Measurements from ENCODE around the gene PGM1.

PGM1 gene

DNA sequence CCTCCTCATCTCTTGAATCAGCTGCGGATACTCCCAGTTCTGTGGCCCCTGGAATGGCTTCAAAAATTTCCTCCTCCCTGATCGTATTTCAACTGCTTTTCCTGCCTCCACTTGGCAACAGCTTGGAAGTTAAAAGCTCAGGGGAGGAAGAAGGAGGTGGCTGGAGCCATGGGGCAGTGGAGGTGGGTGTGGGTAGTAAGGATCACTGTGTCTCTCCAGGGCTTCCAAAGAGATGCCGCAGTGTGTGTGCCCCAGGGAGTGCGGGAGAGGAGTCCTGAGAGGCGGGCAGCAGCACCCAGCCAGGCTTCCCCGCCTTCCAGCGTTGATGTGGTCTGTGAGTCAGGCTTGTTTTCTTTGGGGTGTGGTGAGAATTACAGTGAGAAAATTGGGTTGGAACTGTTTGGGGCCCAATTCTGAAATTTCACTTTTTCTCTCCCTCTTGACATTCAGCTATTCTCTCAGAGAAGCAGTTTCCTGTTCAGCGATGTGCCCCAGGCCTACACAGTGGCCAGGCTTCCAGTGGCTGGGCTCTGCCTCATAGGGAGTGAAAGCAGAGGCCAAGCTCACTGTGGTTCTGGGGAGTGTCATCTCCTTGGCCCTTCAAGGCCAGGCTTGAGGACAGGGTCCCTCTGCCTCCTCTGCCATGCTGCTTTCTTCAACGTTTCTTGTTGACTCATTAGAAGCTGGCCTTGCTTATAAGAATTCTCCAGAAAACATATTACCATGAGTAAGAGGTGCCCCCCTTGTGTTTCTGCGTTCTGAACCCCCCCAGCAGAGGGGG lies 69.0 kb downstream of the PGM1 start:
- H3K27ac ChIP-seq (ENCODE audit: low read depth, low read length): no peak overlapping the region
- H3K4me3 ChIP-seq (ENCODE audit: low read length): no peak overlapping the region
- H3K9ac ChIP-seq (ENCODE audit: low read length): no peak overlapping the region
- peaks cover 2% of the 10 kb centered on the region for H3K36me3 ChIP-seq (ENCODE audit: control insufficient read depth, insufficient read depth, low read length)
- H3K27me3 ChIP-seq (ENCODE audit: control insufficient read depth, insufficient read depth, low read length): no peaks in the 10 kb centered on the region
- no peaks in the 10 kb centered on the region for H3K4me1 ChIP-seq (ENCODE audit: control insufficient read depth, insufficient read depth, low read length)

- no peaks in the 10 kb centered on the region for H3K4me1 ChIP-seq (ENCODE audit: control insufficient read depth, insufficient read depth, low read length)
- no peak overlapping the region for H3K4me3 ChIP-seq (ENCODE audit: low read length)
- no peak overlapping the region for H3K27ac ChIP-seq (ENCODE audit: low read depth, low read length)
- no peaks in the 10 kb centered on the region for H3K36me3 ChIP-seq (ENCODE audit: control insufficient read depth, insufficient read depth, low read length)
- H3K27me3 ChIP-seq (ENCODE audit: control insufficient read depth, insufficient read depth, low read length): no peaks in the 10 kb centered on the region
- H3K9ac ChIP-seq (ENCODE audit: low read length): no peak overlapping the region
Measured at GRCh38 chr1:63662841-63663240, 69.6 kb downstream of the PGM1 start.

DNA sequence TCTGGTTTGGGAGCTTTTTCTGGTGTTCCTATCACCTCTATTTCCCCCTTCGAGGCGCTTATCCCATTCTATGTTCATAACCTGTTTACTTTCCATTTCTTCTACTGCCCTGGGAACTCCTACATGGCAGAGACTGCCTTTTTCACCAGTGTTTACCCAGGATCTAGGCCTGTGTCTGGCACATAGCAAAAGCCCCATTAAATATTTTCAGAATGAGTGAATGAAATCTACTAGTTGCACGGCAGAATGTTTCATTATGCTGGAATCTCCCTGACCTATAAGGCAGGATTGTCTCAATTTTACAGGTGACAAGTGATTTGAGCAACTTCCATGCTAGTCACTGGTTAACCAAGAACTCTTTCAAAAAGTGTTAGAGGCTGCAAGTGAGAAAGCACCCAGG lies 70.1 kb downstream of the PGM1 start:
- Histone ChIP-seq H3K27ac (ENCODE audit: low read depth, low read length) (no peak overlapping the region), H3K4me3 (ENCODE audit: low read length) (no peak overlapping the region), H3K4me1 (ENCODE audit: control insufficient read depth, insufficient read depth, low read length) (no peaks in the 10 kb centered on the region), H3K36me3 (ENCODE audit: control insufficient read depth, insufficient read depth, low read length) (no peaks in the 10 kb centered on the region), H3K27me3 (ENCODE audit: control insufficient read depth, insufficient read depth, low read length) (no peaks in the 10 kb centered on the region), H3K9ac (ENCODE audit: low read length) (no peak overlapping the region)

DNA sequence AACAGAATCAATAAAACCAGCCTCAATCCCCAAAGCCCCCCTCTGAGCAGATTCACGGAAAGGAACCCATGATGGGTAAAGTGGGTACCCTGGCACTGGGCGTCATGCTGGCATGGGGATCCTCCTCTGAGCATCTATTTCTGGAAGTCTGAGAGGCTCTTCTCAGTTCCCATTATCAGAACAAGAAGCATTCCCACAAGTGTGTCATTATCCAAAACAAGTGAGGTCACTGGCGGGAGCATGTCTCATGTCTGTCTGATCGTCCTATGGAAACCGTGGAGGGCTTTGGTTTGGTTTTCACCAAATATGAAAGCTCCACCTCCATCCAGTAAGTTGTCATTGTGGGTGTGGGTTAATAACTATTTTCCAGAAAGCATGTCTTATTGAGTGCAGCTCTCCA lies 70.7 kb downstream of the PGM1 start:
- no peaks in the 10 kb centered on the region for H3K36me3 ChIP-seq (ENCODE audit: control insufficient read depth, insufficient read depth, low read length)
- no peak overlapping the region for H3K27ac ChIP-seq (ENCODE audit: low read depth, low read length)
- no peak overlapping the region for H3K4me3 ChIP-seq (ENCODE audit: low read length)
- no peaks in the 10 kb centered on the region for H3K27me3 ChIP-seq (ENCODE audit: control insufficient read depth, insufficient read depth, low read length)
- H3K4me1 ChIP-seq (ENCODE audit: control insufficient read depth, insufficient read depth, low read length): no peaks in the 10 kb centered on the region
- no peak overlapping the region for H3K9ac ChIP-seq (ENCODE audit: low read length)

- H3K27me3 ChIP-seq (ENCODE audit: control insufficient read depth, insufficient read depth, low read length): no peaks in the 10 kb centered on the region
- no peaks in the 10 kb centered on the region for H3K36me3 ChIP-seq (ENCODE audit: control insufficient read depth, insufficient read depth, low read length)
- H3K9ac ChIP-seq (ENCODE audit: low read length): no peak overlapping the region
- H3K27ac ChIP-seq (ENCODE audit: low read depth, low read length): no peak overlapping the region
- no peaks in the 10 kb centered on the region for H3K4me1 ChIP-seq (ENCODE audit: control insufficient read depth, insufficient read depth, low read length)
- no peak overlapping the region for H3K4me3 ChIP-seq (ENCODE audit: low read length)
Measured at GRCh38 chr1:63664742-63665141, 71.5 kb downstream of the PGM1 start.

GRCh38 chr1:63665410-63665809 lies 72.2 kb downstream of the PGM1 start:
- no peaks in the 10 kb centered on the region for H3K36me3 ChIP-seq (ENCODE audit: control insufficient read depth, insufficient read depth, low read length)
- H3K4me1 ChIP-seq (ENCODE audit: control insufficient read depth, insufficient read depth, low read length): no peaks in the 10 kb centered on the region
- no peak overlapping the region for H3K9ac ChIP-seq (ENCODE audit: low read length)
- no peak overlapping the region for H3K27ac ChIP-seq (ENCODE audit: low read depth, low read length)
- H3K4me3 ChIP-seq (ENCODE audit: low read length): no peak overlapping the region
- no peaks in the 10 kb centered on the region for H3K27me3 ChIP-seq (ENCODE audit: control insufficient read depth, insufficient read depth, low read length)

GRCh38 chr1:63665824-63666223 lies 72.6 kb downstream of the PGM1 start:
- Histone ChIP-seq H3K4me3 (ENCODE audit: low read length) (no peak overlapping the region), H3K36me3 (ENCODE audit: control insufficient read depth, insufficient read depth, low read length) (no peaks in the 10 kb centered on the region), H3K9ac (ENCODE audit: low read length) (no peak overlapping the region)

GRCh38 chr1:63668298-63668697 lies 75.1 kb downstream of the PGM1 start:
- Histone ChIP-seq H3K27me3 (ENCODE audit: control insufficient read depth, insufficient read depth, low read length) (no peaks in the 10 kb centered on the region), H3K36me3 (ENCODE audit: control insufficient read depth, insufficient read depth, low read length) (no peaks in the 10 kb centered on the region), H3K9ac (ENCODE audit: low read length) (no peak overlapping the region), H3K4me1 (ENCODE audit: control insufficient read depth, insufficient read depth, low read length) (no peaks in the 10 kb centered on the region), H3K4me3 (ENCODE audit: low read length) (no peak overlapping the region), H3K27ac (ENCODE audit: low read depth, low read length) (no peak overlapping the region)

More at GRCh38 chr1:63665824-63666223, 72.6 kb downstream of the PGM1 start:
- no peak overlapping the region for H3K27ac ChIP-seq (ENCODE audit: low read depth, low read length)
- H3K4me1 ChIP-seq (ENCODE audit: control insufficient read depth, insufficient read depth, low read length): no peaks in the 10 kb centered on the region
- H3K27me3 ChIP-seq (ENCODE audit: control insufficient read depth, insufficient read depth, low read length): no peaks in the 10 kb centered on the region

GRCh38 chr1:63669151-63669961 lies 76.1 kb downstream of the PGM1 start:
- H3K36me3 ChIP-seq (ENCODE audit: control insufficient read depth, insufficient read depth, low read length): no peaks in the 10 kb centered on the region
- no peak overlapping the region for H3K4me3 ChIP-seq (ENCODE audit: low read length)
- peaks cover 2% of the 10 kb centered on the region for H3K4me1 ChIP-seq (ENCODE audit: control insufficient read depth, insufficient read depth, low read length)
- H3K27me3 ChIP-seq (ENCODE audit: control insufficient read depth, insufficient read depth, low read length): no peaks in the 10 kb centered on the region
- H3K27ac ChIP-seq (ENCODE audit: low read depth, low read length): no peak overlapping the region
- H3K9ac ChIP-seq (ENCODE audit: low read length): no peak overlapping the region

DNA sequence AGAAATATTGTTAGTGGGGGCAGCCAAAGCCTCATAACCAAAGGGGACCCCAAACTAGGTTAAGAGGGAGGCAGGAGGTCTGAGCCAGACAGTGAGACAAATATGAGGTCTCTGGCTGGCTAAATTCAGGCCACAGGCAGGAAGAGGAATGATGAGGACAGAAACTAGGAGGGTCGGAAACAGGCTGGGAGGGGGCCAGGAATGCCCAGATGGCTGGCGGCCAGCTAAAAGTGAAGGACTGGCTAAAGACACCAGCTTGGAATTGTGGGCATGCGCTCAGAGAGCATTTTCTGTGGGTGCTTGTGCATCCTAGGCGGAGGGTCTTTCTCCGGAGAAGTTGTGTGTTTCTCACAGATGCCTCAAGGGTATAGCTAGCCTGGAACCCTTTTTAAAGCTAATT lies 77.0 kb downstream of the PGM1 start:
- Histone ChIP-seq H3K27me3 (ENCODE audit: control insufficient read depth, insufficient read depth, low read length) (no peaks in the 10 kb centered on the region), H3K4me3 (ENCODE audit: low read length) (no peak overlapping the region), H3K4me1 (ENCODE audit: control insufficient read depth, insufficient read depth, low read length) (peaks cover 5% of the 10 kb centered on the region), H3K36me3 (ENCODE audit: control insufficient read depth, insufficient read depth, low read length) (no peaks in the 10 kb centered on the region), H3K9ac (ENCODE audit: low read length) (no peak overlapping the region), H3K27ac (ENCODE audit: low read depth, low read length) (no peak overlapping the region)

GRCh38 chr1:63671514-63671913 lies 78.3 kb downstream of the PGM1 start:
- no peak overlapping the region for H3K4me3 ChIP-seq (ENCODE audit: low read length)
- H3K9ac ChIP-seq (ENCODE audit: low read length): no peak overlapping the region
- H3K27me3 ChIP-seq (ENCODE audit: control insufficient read depth, insufficient read depth, low read length): no peaks in the 10 kb centered on the region
- H3K4me1 ChIP-seq (ENCODE audit: control insufficient read depth, insufficient read depth, low read length): peaks cover 5% of the 10 kb centered on the region
- H3K36me3 ChIP-seq (ENCODE audit: control insufficient read depth, insufficient read depth, low read length): no peaks in the 10 kb centered on the region
- H3K27ac ChIP-seq (ENCODE audit: low read depth, low read length): no peak overlapping the region

- Histone ChIP-seq H3K36me3 (ENCODE audit: control insufficient read depth, insufficient read depth, low read length) (no peaks in the 10 kb centered on the region), H3K27ac (ENCODE audit: low read depth, low read length) (peak overlapping the region; percentile 27), H3K4me3 (ENCODE audit: low read length) (no peak overlapping the region), H3K27me3 (ENCODE audit: control insufficient read depth, insufficient read depth, low read length) (no peaks in the 10 kb centered on the region), H3K9ac (ENCODE audit: low read length) (no peak overlapping the region), H3K4me1 (ENCODE audit: control insufficient read depth, insufficient read depth, low read length) (peaks cover 5% of the 10 kb centered on the region)
Measured at GRCh38 chr1:63674238-63674864, 81.1 kb downstream of the PGM1 start.

All from rectal smooth muscle tissue (tissue), 1 donor.